ENCODE measurements around the gene ERBB2. TPM values are rescaled to one million over a fixed set of nuclear protein-coding genes. Genes with fewer than 3 reads are reported as not detected.

The ERBB2 gene
- total RNA-seq, 1 donor from 2014 or later: 32.1 TPM

DNA sequence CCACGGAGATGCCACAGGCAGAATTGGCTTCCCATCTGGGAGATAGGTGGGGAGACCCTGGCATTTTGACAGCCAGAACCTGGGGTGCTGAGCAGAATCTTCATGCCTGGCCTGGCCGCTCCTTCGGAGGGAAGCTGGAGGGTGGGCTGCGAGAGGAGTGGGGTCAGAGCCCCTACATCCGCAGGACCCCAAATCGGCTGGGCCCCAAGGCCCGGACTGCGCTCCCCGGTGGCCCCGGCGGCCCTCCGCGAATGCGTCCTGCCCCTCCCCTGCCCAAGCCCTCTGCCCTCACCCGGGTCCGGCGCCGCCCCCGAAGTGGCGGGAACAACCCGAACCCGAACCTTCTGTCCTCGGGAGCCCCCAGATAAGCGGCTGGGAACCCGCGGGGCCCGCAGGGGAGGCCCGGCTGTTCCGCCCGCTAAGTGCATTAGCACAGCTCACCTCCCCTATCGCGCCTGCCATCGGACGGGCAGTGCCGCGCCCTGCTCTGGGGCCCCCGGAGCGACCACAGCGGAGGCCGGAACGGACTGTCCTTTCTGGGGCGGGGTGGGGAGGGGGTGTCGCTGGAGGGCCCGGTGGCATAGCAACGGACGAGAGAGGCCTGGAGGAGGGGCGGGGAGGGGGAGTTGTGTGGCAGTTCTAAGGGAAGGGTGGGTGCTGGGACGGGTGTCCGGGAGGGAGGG, 32.5 kb upstream of the ERBB2 start:
- DNase-seq (ENCODE audit: low read depth) (no peak), FAIRE-seq (no peak)
- Histone ChIP-seq H3K36me3 (ENCODE audit: control insufficient read depth, insufficient read depth, low read length) (peaks cover 3% of the 10 kb centered on the region), H3K27me3 (ENCODE audit: control insufficient read depth, insufficient read depth, low read length) (peaks cover 23% of the 10 kb centered on the region), H3K4me3 (ENCODE audit: low read depth, low read length) (no peak overlapping the region)
- TF ChIP-seq, protein P1, sequence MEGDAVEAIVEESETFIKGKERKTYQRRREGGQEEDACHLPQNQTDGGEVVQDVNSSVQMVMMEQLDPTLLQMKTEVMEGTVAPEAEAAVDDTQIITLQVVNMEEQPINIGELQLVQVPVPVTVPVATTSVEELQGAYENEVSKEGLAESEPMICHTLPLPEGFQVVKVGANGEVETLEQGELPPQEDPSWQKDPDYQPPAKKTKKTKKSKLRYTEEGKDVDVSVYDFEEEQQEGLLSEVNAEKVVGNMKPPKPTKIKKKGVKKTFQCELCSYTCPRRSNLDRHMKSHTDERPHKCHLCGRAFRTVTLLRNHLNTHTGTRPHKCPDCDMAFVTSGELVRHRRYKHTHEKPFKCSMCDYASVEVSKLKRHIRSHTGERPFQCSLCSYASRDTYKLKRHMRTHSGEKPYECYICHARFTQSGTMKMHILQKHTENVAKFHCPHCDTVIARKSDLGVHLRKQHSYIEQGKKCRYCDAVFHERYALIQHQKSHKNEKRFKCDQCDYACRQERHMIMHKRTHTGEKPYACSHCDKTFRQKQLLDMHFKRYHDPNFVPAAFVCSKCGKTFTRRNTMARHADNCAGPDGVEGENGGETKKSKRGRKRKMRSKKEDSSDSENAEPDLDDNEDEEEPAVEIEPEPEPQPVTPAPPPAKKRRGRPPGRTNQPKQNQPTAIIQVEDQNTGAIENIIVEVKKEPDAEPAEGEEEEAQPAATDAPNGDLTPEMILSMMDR (IDR thresholded peaks at IDR 0.05; ENCODE audit: insufficient read depth, low read length, severe bottlenecking): no peak

DNA sequence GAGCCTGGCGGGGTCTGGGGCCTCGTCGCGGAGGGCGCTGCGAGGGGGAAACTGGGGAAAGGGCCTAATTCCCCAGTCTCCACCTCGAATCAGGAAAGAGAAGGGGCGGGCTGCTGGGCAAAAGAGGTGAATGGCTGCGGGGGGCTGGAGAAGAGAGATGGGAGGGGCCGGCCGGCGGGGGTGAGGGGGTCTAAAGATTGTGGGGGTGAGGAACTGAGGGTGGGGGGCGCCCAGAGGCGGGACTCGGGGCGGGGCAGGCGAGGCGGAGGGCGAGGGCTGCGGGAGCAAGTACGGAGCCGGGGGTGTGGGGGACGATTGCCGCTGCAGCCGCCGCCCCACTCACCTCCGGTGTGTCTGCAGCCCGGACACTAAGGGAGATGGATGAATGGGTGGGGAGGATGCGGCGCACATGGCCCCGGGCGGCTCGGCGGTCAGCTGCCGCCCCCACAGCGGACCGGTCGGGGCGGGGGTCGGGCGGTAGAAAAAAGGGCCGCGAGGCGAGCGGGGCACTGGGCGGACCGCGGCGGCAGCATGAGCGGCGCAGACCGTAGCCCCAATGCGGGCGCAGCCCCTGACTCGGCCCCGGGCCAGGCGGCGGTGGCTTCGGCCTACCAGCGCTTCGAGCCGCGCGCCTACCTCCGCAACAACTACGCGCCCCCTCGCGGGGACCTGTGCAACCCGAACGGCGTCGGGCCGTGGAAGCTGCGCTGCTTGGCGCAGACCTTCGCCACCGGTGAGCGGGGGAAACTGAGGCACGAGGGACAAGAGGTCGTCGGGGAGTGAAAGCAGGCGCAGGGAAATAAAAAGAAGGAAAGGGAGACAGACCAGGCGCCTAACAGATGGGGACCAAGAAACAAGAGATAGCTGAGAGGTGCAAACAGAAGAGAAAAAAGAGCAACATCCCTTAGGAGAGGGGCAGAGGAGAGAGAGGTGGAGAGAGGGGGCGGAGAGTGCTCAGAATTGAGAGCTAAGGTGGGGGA, 31.6 kb upstream of the ERBB2 start, which contains the start of gene PNMT:
TSS of gene PNMT (plus strand) at position 509 of the 980 bp plus-strand sequence. CDS start at position 532, 23 bp downstream.
- TF ChIP-seq, protein P1 (IDR thresholded peaks at IDR 0.05; ENCODE audit: insufficient read depth, low read length, severe bottlenecking): peak; percentile 80
- peaks cover 23% of the 10 kb centered on the region for H3K27me3 ChIP-seq (ENCODE audit: control insufficient read depth, insufficient read depth, low read length)
- FAIRE-seq (no peak), DNase-seq (ENCODE audit: low read depth) (peak; percentile 31)
- no peaks in the 10 kb centered on the region for H3K36me3 ChIP-seq (ENCODE audit: control insufficient read depth, insufficient read depth, low read length)
- peak within 1 kb of the TSS; percentile 26 for H3K4me3 ChIP-seq (ENCODE audit: low read depth, low read length)

DNA sequence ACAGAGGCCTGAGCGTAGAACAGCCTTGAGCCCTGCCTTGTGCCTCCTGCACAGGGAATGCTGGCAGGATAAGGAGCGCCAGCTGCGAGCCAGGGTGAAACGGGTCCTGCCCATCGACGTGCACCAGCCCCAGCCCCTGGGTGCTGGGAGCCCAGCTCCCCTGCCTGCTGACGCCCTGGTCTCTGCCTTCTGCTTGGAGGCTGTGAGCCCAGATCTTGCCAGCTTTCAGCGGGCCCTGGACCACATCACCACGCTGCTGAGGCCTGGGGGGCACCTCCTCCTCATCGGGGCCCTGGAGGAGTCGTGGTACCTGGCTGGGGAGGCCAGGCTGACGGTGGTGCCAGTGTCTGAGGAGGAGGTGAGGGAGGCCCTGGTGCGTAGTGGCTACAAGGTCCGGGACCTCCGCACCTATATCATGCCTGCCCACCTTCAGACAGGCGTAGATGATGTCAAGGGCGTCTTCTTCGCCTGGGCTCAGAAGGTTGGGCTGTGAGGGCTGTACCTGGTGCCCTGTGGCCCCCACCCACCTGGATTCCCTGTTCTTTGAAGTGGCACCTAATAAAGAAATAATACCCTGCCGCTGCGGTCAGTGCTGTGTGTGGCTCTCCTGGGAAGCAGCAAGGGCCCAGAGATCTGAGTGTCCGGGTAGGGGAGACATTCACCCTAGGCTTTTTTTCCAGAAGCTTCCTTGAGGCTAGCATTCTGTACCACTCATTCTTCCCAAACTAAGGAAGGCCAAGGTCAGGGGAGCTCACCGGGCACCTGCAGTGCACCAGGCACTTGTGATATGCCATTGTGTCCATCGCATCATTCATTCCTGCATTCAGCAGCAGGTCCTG, 29.7 kb upstream of the ERBB2 start:
- H3K36me3 ChIP-seq (ENCODE audit: control insufficient read depth, insufficient read depth, low read length): no peaks in the 10 kb centered on the region
- FAIRE-seq: no peak
- no peak overlapping the region for H3K4me3 ChIP-seq (ENCODE audit: low read depth, low read length)
- TF ChIP-seq, protein P1 (IDR thresholded peaks at IDR 0.05; ENCODE audit: insufficient read depth, low read length, severe bottlenecking): no peak
- DNase-seq (ENCODE audit: low read depth): no peak
- peaks cover 23% of the 10 kb centered on the region for H3K27me3 ChIP-seq (ENCODE audit: control insufficient read depth, insufficient read depth, low read length)

DNA sequence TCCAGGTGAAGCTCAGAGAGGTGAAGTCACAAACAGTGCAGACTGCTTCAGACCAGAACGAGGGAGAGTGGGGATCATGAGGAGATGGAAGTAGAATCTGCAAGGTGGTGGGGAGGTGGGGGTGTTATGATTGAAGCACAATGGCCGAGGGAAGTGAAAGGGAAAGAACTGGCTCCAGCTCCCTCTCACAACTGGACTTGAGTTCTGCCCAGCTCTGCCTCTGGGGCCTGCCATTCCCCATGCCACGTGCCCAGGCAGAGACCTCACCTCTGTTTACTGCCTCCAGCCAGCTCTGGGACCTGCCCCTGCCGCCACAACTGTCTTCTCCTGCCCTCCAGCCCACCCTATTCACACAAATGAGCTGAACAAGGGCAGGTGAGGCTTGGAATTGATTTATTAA, 29.1 kb upstream of the ERBB2 start:
- peaks cover 23% of the 10 kb centered on the region for H3K27me3 ChIP-seq (ENCODE audit: control insufficient read depth, insufficient read depth, low read length)
- DNase-seq (ENCODE audit: low read depth): no peak
- no peaks in the 10 kb centered on the region for H3K36me3 ChIP-seq (ENCODE audit: control insufficient read depth, insufficient read depth, low read length)
- no peak overlapping the region for H3K4me3 ChIP-seq (ENCODE audit: low read depth, low read length)
- TF ChIP-seq, protein P1 (IDR thresholded peaks at IDR 0.05; ENCODE audit: insufficient read depth, low read length, severe bottlenecking): no peak
- peak; percentile 28 for FAIRE-seq

DNA sequence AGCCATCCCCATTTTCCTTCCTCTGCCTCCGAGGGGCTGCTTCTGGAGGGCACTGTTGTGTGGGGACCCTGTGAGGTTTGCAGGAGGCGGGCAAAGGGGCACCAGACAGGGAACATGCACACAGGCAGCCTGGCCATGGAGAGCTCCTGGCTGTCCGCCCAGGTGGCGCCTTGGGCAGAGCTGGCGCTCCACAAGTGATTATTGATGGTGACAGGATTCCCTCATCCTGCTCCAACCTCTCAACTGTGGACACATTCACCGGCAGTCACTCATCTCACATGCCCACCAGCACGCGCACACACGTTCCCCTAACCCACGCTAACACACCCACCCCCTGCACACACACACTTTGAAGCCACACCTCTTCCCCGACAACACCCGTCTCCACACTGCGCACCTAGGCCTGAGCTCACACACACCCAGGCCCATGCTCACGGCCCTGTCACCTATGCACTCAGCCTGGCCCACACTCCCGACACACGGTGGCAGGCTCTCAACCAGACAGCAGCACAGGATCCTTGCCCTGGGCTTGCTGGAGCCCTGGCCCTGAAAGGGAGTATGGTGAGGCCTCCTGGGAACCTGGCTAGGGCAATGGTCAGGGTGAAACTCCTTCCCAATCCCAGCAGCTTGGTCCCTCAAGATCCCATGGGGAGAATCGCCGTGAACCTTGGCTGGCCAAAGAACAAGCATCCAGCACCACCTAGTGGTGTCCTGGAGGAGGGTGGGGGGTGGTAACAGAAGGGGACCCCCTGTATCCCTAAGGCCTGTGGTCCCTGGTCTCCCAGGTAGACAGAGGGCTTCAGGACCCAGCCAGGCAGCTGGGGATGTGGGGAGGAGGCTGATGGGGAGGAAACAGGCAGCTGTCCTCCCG, 28.0 kb upstream of the ERBB2 start:
- H3K27me3 ChIP-seq (ENCODE audit: control insufficient read depth, insufficient read depth, low read length): peaks cover 17% of the 10 kb centered on the region
- TF ChIP-seq, protein P1 (IDR thresholded peaks at IDR 0.05; ENCODE audit: insufficient read depth, low read length, severe bottlenecking): peak; percentile 66
- no peaks in the 10 kb centered on the region for H3K36me3 ChIP-seq (ENCODE audit: control insufficient read depth, insufficient read depth, low read length)
- FAIRE-seq: peak; percentile 72
- no peak overlapping the region for H3K4me3 ChIP-seq (ENCODE audit: low read depth, low read length)
- DNase-seq (ENCODE audit: low read depth): peak; percentile 30

All from bronchial epithelial cell (primary cell).